Adipose tissue (tissue), 3 donors: ENCODE measurements around the gene NECTIN1. TPM values are rescaled to one million over a fixed set of nuclear protein-coding genes. Genes with fewer than 3 reads are reported as not detected.
"Not testable (repeated sequence)": the region's sequence is repeated elsewhere in the genome, so short reads cannot be mapped to it uniquely, and the experiment has no call there.

ENCODE experiments used
- H3K27ac ChIP-seq: one replicate; pipeline ENCODE4 v1.5.1; 2013; ENCODE audit warnings: low read depth, low read length
- WGBS, 3 donors: extraction: QIAGEN DNeasy Blood & Tissue Kit; methylation state at CpG; one replicate each; pipeline ENCODE4 v1.1.7; 2013; 5-methylcytosine and 5-hydroxymethylcytosine counted together
- polyA plus RNA-seq, 3 donors: library from polyadenylated mRNA; stranded (reverse); fragments of 200-250 nt; gene quantifications; one replicate each; pipeline ENCODE4 v1.2.3, GENCODE V29; 2013
- donor health status: healthy with polysubstance abuse.
- donor health status: Bipolar disorder and iron deficiency.
- donor health status: healthy.

Gene NECTIN1
- polyA plus RNA-seq, 3 donors, result 2.7 to 9.4 (median 3.9) TPM

DNA sequence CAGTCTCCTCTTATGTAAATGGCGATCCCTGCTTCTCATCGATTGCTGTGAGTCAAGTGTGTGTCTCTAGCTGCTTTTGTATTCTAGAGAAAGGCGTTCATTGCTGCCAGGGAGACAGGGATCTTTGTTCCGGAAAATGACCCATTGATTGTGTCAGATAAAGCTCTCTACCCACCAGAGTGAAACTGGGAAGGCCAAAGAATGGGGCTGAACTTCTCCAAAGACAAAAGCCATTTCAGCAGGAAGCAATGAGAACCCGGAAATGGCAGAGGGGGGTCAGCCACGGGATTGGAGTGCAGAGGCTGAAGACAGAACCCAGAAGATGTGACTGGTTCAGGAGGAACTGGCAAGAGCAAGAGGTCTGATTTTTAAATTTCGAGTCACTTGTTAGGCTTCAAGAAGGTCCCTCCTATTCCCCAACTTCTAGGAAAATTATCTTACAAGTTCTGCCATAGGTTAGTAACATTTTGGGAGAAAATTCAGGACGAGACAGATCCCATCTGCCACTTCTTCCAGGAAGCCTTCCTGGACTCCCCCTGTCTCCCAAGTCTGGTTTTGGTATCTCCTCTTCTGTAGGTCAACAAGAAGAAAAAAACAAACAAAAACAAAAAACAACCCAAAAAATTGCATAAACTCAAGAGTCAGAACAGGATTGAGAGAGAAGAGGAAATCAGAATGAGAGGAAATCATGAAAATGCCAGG is 110.6 kb downstream of the NECTIN1 start:
- 38 to 60% (median 58%) methylated on average over 8 of the region's 8 CpGs for WGBS, 3 donors
- H3K27ac ChIP-seq, result no peak overlapping the region

DNA sequence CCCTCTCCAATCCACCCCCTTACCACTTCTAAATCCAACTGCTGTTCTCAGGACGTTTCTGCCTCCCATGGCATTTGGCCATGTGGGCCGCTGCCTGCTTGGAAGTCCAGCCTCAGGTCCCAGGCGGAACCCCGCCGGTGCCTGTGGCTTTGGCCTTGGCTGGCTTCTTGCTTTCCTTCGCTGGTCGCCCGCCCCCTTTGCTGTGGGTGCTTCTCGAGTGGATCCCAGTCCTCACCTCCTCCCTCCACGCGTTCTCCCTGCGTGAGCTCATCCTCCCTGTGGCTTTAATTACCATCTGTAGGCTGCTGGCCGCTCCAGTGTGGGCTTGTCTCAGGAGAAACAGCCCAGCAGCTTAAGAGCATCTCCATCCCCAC is 111.7 kb downstream of the NECTIN1 start:
- WGBS, 3 donors, result 71 to 76% (median 75%) methylated on average over 13 of the region's 13 CpGs
- no peak overlapping the region for H3K27ac ChIP-seq

DNA sequence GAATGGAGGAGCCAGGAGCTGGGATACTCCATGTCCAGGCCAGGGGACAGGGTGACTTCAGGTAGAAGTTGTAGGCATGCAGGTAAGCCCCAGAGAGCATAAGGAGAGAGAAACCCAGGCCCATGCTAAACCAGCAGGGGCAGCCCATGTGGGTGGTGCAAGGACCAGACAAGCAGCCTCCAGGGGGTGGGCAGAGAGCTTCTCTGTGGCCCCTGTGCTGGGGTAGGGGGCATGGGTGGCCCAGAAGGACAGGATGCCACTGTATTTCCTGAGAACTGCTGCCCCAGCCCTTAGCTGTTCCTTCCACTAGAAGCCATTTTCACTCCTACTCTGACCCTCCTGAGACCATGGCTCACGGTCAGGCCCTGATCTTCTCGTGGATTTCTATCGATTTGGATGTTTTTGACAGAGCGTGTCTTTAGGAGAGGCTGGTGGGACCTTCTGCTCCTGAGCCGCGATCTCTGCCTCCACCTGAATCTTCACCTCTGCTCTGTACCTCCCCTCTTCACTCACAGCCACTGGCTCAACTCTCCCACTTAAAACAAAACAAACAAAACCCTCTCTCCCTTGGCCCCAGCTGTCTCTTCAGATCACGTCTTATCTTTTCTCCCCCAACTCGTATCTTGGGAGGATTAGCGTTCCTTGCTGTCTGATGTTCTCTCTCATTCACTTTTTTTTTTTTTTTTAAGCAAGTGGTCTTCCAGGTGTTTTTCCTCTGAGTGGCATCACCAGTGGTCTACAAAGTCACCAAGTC is 112.2 kb downstream of the NECTIN1 start:
- H3K27ac ChIP-seq, result no peak overlapping the region
- 61 to 81% (median 79%) methylated on average over 9 of the region's 9 CpGs for WGBS, 3 donors

DNA sequence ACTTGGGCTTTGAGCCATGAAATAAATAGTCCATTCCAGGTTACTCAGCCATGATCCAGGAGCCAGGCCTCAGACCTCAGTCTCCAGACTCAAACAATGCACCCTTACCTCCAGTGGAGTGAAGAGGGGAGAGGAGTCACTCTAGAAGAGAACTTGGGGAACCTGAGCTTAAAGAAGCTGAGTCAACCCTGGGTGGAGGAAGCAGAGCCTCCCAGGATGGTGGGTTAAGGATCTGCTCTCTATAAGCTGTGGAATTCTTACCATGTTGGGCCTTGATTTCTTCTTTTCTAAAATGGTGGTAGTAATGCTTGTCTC is 113.2 kb downstream of the NECTIN1 start:
- no peak overlapping the region for H3K27ac ChIP-seq

DNA sequence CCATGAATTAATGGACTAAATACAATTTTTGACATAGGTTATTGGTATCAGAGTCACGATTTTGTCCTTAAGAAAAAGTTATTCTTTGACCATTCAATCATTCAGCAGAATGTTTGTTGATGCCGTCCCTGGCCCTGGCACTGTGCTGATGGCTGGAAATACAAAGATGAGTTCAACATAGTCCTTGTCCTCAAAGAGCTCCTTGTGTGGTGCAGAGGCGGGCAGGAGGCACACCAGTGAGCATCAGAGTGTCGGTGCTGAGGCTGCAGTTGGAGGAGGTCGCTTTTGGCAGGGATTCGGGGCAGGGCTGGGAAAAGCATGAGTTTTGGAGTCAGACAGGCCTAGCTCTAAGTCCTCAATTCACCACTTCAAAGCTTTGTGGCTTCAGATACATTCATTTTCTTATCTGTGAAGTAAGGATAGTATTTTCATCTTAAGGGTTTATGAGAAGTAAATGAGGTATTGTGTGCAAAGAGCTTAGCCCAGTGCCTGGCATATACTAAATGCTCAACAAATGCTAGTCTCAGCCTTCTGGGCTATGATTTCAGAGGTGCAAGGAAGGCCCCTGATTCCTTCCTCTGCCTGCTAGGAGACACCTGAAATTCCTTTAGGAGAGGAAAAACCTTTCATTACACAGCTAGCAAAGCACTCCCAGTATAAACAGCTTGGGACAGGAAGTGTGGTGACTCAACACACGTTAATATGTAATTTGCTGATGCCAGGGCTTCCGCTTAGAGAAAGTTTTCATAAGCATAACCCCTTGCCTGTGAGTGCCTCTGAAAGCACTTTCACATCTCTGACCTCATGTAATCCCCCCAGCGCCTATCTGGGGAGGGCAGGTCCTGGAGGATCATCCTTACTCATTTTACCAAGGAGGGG is 113.8 kb downstream of the NECTIN1 start:
- no peak overlapping the region for H3K27ac ChIP-seq
- whole genome bisulfite sequencing, 3 donors, result 64 to 77% (median 70%) methylated on average over 9 of the region's 9 CpGs

DNA sequence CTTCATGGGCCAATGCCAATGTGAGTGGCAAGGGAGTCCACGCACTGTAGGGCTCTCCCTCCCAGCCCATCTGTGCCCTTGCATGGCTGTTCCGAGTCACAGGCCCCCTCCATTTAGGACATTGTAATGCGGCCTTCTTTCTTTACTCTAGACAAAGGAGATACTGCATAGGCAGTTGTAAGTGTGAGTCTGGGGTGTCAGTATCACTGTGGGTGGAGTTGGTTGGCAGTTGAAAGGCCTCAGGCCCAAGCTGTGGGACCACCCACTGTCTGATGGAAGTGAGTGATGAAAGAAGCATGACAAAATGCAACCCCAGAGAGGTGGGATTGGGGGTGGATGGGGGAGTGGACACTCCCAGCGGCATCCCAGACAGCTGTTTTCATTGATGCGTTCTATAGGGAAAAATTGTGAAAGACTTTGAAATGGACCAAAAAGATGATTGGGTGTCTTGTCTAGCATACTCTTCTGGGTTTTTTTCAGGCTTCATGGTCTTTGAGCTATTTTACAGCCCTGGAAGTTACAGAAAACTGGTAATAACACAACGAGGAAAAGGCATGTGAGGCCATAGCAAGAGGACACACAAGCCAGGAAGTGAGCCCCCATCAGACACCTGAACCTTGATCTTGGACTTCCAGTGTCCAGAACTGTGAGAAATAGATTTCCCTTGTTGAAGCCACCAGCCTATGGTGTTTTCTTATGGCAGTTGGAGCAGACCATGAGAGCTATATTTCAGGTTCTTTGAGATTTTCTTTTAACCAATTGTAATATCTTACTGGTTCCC is 114.6 kb downstream of the NECTIN1 start:
- H3K27ac ChIP-seq, result no peak overlapping the region
- WGBS, 3 donors, result 83 to 89% (median 87%) methylated on average over 6 of the region's 6 CpGs

DNA sequence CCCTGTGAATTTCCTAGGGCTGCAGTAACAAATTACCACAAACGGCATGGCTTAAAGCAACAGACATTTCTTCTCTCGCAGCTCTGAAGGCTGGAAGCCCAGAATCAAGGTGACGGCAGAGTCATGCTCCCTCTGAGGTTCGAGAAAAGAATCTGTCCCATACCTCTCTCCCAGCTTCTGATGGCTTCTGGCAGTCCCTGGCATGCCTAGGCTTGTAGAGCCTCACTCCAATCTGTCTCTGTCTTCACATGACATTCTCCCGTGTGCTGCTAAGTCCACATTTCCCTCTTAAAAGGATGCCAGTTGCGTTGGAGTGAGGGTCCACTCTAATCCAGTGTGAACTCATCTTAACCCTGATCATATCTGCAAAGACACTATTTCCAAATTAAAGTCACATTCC is 116.2 kb downstream of the NECTIN1 start:
- WGBS, 3 donors, result 64 to 86% (median 82%) methylated on average over 6 of the region's 6 CpGs
- no peak overlapping the region for H3K27ac ChIP-seq

DNA sequence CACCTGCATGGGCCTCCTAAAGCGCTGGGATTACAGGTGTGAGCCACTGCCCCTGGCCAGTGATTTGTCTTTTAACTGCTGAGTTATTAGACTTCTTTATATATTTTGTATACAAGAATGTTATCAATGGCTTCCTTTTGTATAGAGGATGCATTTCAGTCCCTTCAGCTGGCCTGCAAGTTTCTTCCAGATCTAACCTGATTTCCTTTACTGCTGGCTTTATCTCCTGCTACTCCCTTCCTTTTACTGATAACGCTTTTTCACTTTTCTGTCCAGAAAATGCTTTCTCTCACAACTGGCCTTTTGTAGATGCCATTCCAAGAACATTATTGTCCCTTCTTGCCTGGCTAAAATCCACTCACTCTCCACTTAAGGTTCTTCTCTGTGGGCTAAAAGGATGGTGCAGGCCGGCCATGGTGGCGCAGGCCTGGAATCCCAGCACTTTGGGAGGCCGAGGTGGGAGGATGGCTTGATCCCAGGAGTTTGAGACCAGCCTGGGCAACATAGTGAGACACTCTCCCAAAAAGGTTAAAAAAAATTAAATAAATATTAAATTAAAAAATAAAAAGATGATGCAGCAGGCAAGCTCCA is 118.1 kb downstream of the NECTIN1 start:
- 93 to 95% (median 94%) methylated on average over 5 of the region's 5 CpGs for WGBS, 3 donors

DNA sequence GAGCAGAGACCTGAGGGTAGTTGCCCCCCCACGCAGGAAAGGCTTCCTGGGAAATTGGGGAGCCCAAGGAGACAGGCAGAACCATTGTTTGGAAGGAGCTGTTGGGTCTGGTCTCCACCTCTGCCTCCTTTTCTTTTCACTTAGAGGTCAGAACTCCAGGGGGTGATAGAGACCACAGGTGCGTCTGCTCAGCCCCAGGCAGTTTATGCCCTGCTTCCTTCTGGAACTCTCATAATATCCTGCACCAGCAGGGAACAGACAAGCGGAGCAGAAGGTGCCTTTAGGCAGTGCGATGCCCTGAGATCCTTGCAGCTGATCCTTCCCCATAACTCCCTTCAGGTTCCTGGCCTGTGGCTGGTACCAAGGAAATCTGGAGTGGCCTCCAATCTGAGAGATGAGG is 120.2 kb downstream of the NECTIN1 start:
- WGBS, 3 donors, result 59 to 70% (median 63%) methylated on average over 4 of the region's 4 CpGs

More for the DNA sequence above, 118.1 kb downstream of the NECTIN1 start:
- no peak overlapping the region for H3K27ac ChIP-seq

DNA sequence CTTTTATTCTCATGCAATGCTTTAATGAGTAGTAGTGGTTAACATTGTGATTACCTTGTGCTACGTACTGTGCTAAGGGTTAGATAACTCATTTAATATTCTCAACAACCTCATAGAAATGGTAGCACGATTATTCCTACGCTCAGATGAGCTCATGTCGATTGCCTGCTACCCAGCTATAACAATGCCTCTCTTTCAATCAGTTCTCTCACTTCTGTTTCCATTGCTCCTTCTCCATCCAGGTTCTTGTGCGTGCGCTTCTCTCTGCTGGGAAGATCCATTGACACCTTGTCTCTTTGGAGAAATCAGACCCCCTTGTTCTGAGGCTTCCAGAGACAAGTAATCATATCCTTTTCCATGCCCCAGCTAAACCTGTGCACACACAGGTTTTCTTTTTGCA is 120.8 kb downstream of the NECTIN1 start:
- H3K27ac ChIP-seq, result no peak overlapping the region
- 49 to 83% (median 79%) methylated on average over 6 of the region's 6 CpGs for WGBS, 3 donors

More for the DNA sequence above, 120.2 kb downstream of the NECTIN1 start:
- H3K27ac ChIP-seq, result no peak overlapping the region

DNA sequence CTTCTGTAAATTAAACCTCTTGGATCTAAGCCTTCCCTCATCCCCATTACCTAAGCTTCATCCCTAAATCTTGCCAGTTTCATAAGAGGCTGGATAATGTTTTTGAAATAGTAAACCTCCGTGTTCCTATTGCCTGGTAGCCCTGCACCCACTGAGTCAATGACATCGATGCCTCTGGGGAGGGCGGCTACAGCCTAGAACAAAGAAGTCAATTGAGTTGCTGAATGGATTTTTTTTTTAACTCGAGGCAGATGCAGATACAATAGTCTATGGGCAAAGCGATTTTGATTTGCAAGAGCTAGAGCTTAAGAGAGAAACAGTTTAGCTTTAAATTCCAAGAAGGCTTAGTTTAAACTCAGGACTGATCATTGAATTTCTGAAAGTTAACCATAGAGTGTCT is 121.3 kb downstream of the NECTIN1 start:
- no peak overlapping the region for H3K27ac ChIP-seq
- 14 to 48% (median 38%) methylated on average over 5 of the region's 5 CpGs for WGBS, 3 donors

DNA sequence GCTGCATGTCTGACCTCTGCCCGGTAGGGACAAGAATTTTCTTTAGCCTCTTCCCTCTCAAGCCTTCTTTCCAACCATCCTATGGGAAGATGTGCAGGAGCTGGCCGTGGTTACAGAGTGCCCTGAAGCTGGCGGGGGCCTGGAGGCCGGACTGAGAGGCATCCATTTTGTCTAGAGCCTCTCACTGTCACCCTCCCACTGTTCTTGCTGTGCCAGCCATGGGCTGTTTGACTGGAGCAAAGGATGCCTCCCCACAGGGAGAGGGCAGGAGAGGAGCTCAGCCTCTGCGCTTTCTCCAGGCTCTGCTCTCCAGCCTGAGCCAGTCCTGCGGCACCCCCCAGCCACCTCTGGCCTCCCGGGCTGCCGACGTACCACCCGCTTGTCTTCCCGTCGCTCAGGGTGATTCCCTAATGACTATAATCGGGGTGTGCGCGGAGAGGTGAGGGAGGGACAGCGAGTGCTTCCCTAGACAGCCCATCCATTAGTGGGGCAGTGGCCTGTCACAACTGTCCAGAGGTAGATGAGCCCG is 123.8 kb downstream of the NECTIN1 start:
- H3K27ac ChIP-seq, result no peak overlapping the region
- WGBS, 3 donors, result 71 to 82% (median 82%) methylated on average over 17 of the region's 17 CpGs

DNA sequence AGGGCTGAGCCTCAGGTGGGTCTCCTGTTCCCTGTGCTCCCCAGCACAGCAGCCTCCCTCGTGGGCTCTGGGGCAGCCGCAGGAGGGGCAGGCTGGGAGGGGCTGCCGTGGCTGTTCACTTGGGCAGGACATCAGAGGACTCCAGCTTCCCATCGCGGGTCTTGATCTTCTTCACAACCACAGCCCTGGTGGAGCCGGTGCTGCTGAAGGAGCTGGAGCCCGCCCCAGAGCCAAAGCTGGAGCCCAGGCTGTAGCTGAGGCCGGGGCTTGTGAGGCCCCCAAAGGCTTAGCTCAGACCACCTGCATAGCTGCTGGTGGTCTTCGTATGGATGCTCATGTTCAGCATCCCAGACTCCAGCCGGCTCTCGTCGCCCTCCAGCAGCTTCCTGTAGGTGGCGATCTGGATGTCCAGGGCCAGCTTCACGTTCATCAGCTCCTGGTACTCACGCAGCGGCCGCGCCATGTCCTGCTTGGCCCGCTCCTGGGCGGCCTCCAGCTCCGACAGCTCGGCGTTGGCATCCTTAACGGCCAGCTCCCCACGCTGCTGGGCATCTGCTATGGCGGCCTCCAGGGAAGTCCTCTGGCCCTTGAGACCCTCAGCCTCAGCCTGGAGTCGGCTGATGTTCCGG is 126.1 kb downstream of the NECTIN1 start:
- WGBS, 3 donors, result 76 to 83% (median 81%) methylated on average over 28 of the region's 28 CpGs

DNA sequence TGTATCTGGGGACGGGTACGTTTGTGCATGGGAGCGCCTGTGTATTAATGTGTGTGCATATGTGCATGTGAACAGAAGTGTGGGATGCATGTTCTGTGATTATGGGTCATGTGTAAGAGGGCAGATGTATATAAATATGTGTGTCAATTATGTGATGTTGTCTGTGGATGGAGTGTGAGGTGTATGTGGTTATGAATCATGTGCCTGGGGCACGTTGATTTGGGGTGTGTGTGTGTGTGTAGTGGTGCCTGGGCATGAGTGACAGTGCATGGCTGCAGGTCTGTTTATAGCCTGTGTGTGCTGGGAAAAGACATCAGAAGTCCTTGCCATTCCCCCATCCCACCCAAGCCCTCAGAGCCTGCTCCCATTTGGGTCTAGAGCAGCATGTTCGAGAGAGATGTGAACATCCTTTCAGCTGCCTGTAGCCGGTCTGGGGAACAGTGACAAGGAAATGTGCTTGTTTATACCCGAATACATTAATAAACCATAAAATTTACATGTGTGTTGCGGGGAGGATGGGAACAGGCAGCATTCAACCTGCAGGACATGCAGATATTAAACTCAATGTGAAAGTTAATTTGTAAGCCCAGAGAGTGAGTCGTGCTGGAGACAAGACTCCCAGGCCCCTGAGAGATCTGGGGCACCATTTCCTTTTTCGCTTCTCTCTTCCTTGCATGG is 129.0 kb downstream of the NECTIN1 start:
- H3K27ac ChIP-seq, result no peak overlapping the region
- 63 to 77% (median 76%) methylated on average over 10 of the region's 10 CpGs for WGBS, 3 donors

More for the DNA sequence above, 126.1 kb downstream of the NECTIN1 start:
- H3K27ac ChIP-seq, result no peak overlapping the region

DNA sequence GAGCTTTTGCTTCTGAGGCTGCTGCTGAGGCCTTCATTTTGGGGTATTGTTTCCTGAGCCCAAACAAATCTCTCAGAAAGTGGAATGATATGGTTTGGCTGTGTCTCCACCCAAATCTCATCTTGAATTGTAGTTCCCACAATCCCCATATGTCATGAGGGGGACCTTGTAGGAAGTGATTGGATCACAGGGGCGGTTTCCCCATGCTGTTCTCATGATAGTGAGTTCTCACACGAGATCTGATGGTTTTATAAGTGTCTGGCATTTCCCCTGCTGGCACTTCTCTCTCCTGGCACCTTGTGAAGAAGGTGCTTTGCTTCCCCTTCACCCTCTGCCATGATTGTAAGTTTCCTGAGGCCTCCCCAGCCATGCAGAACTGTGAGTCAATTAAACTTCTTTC is 133.1 kb downstream of the NECTIN1 start:
- 56 to 65% (median 57%) methylated on average over 2 of the region's 2 CpGs for WGBS, 3 donors
- H3K27ac ChIP-seq, result not testable (repeated sequence)

DNA sequence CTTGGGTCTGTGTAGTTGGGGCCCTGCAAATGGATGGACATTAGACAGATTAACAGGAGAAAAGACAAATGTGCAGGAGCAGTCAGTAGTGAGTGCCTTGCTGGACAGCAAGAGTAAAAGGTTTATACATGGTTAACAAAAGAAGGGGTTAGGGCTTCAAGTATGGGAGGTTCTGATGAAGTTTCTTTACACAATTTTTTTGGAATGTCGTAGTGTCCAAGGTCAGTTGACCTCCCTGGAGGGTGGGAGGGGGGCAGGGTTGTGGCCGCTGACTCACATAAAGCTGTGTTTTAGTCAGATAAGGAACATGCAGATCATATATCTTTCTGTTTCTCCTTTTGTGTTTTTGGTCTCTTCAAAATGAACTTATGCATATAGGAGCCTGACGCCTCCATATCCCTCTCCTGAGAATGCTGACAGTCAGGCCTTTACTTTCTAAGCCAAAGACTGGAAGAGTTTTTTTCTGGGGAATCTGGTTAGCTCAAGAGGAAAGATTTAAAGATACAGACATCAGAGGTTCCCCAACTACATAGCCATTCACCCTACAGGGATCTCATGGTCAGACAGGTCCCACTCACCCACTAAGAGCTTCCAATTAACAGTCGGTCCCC is 134.3 kb downstream of the NECTIN1 start:
- 34 to 53% (median 39%) methylated on average over 4 of the region's 4 CpGs for WGBS, 3 donors
- H3K27ac ChIP-seq, result no peak overlapping the region

DNA sequence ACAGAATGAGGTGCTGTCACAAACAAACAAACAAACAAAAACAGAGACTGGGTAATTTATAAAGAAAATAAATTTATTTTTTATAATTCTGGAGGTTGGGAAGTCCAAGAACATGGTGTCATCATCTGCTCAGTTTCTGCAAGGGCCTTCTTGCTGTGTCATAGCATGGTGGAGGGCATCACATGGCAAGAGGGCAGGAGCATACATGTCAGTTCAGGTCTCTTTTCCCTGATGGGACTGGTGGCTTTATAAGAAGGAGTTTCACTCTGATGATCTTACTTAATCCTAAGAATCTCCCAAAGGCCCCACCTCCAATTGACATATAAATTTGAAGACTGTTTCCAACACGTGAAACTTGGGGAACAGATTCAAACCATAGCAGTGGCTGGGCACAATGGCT is 135.7 kb downstream of the NECTIN1 start:
- WGBS, 3 donors, result 64 to 78% (median 76%) methylated on average over 1 of the region's 1 CpG
- no peak overlapping the region for H3K27ac ChIP-seq
